ENCODE measurements around the gene PHF21B. TPM values are rescaled to one million over a fixed set of nuclear protein-coding genes. Genes with fewer than 3 reads are reported as not detected.
A peak's percentile ranks its signal among the peaks of the same experiment; 100 is the strongest.

Gene PHF21B
- total RNA-seq, 1 donor from 2014 or later, result 37.4 TPM

- H3K36me3 Mint-ChIP-seq (ENCODE audit: insufficient read depth), result peaks cover 2% of the 10 kb centered on the region
- no peak overlapping the region for H3K4me3 Mint-ChIP-seq (ENCODE audit: low read depth)
- no peak for DNase-seq (ENCODE audit: low spot score, unreplicated experiment)
- H3K27me3 Mint-ChIP-seq, result no peaks in the 10 kb centered on the region
- H3K4me1 Mint-ChIP-seq (ENCODE audit: low read depth), result no peaks in the 10 kb centered on the region
- no peaks in the 10 kb centered on the region for H3K9me3 Mint-ChIP-seq (ENCODE audit: low read depth)
- TF ChIP-seq CTCF (IDR thresholded peaks at IDR 0.05; ENCODE audit: unreplicated experiment), result no peak
- no peak overlapping the region for H3K27ac Mint-ChIP-seq
These were observed 116.1 kb downstream of the PHF21B start for GRCh38 chr22:44893731-44894080.

- no peak for DNase-seq (ENCODE audit: low spot score, unreplicated experiment)
- no peak for TF ChIP-seq CTCF (IDR thresholded peaks at IDR 0.05; ENCODE audit: unreplicated experiment)
- H3K4me3 Mint-ChIP-seq (ENCODE audit: low read depth), result no peak overlapping the region
- H3K27ac Mint-ChIP-seq, result no peak overlapping the region
- no peaks in the 10 kb centered on the region for H3K27me3 Mint-ChIP-seq
- H3K36me3 Mint-ChIP-seq (ENCODE audit: insufficient read depth), result peaks cover 2% of the 10 kb centered on the region
- H3K4me1 Mint-ChIP-seq (ENCODE audit: low read depth), result no peaks in the 10 kb centered on the region
- H3K9me3 Mint-ChIP-seq (ENCODE audit: low read depth), result no peaks in the 10 kb centered on the region
These were observed 116.7 kb downstream of the PHF21B start for GRCh38 chr22:44892803-44893730.

- Mint-ChIP-seq H3K36me3 (ENCODE audit: insufficient read depth) (peaks cover 2% of the 10 kb centered on the region), H3K4me1 (ENCODE audit: low read depth) (no peaks in the 10 kb centered on the region), H3K27ac (peak overlapping the region; percentile 41), H3K9me3 (ENCODE audit: low read depth) (no peaks in the 10 kb centered on the region), H3K27me3 (no peaks in the 10 kb centered on the region), H3K4me3 (ENCODE audit: low read depth) (no peak overlapping the region)
- DNase-seq (ENCODE audit: low spot score, unreplicated experiment), result no peak
- no peak for TF ChIP-seq CTCF (IDR thresholded peaks at IDR 0.05; ENCODE audit: unreplicated experiment)
These were observed 117.6 kb downstream of the PHF21B start for GRCh38 chr22:44892243-44892642.

GRCh38 chr22:44891791-44892190 lies 118.0 kb downstream of the PHF21B start:
- Mint-ChIP-seq H3K27me3 (no peaks in the 10 kb centered on the region), H3K27ac (no peak overlapping the region), H3K4me1 (ENCODE audit: low read depth) (no peaks in the 10 kb centered on the region), H3K9me3 (ENCODE audit: low read depth) (no peaks in the 10 kb centered on the region), H3K36me3 (ENCODE audit: insufficient read depth) (peaks cover 2% of the 10 kb centered on the region), H3K4me3 (ENCODE audit: low read depth) (no peak overlapping the region)
- no peak for TF ChIP-seq CTCF (IDR thresholded peaks at IDR 0.05; ENCODE audit: unreplicated experiment)
- DNase-seq (ENCODE audit: low spot score, unreplicated experiment), result no peak

GRCh38 chr22:44891293-44891747 lies 118.5 kb downstream of the PHF21B start:
- H3K9me3 Mint-ChIP-seq (ENCODE audit: low read depth), result no peaks in the 10 kb centered on the region

More at GRCh38 chr22:44891293-44891747, 118.5 kb downstream of the PHF21B start:
- Mint-ChIP-seq H3K27me3 (no peaks in the 10 kb centered on the region), H3K4me3 (ENCODE audit: low read depth) (no peak overlapping the region), H3K4me1 (ENCODE audit: low read depth) (no peaks in the 10 kb centered on the region), H3K27ac (no peak overlapping the region), H3K36me3 (ENCODE audit: insufficient read depth) (peaks cover 2% of the 10 kb centered on the region)
- DNase-seq (ENCODE audit: low spot score, unreplicated experiment), result no peak
- TF ChIP-seq CTCF (IDR thresholded peaks at IDR 0.05; ENCODE audit: unreplicated experiment), result no peak
